ENCODE data around the gene PPP1R3E. TPM values are rescaled to one million over a fixed set of nuclear protein-coding genes. Genes with fewer than 3 reads are reported as not detected.

PPP1R3E gene
- total and polyA plus RNA-seq, 2 donors (not counting 1 experiment from before 2014, with no cell fraction given): 2.6 to 6.0 TPM

DNA sequence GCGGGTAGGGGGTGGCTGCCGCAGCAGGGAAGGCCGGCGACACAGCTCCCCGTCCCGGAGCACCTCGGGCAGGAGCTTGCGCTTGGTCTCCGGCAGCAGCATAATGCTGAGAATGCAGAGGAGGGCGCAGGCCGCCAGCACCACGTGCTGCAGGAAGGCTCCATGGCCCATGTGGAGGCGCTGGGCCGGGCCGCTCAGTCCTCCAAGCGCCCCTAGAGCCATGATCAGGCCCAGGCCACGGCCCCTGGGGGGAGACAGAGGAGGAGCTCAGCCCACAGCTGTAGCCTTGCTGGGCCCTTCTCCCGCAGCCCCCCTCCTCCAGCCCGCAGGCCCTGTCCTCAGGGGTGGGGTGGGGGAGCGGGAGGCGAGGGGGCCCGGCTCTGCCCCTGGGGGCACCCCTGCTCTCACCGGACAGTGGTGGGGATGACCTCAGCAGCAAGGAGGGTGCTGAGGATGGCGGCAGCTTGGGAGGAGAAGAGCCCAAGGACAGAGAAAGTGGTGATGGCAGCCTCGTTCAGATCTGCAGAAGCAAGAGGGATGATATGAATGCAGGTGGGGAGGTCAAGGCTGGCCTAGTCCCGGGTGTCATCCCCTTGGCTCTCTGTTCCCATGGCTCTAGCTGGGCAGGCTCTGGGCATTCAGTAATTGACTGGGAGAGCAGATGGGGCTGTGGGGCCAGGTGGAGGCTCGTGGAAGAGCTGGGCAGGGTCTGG, 44.2 kb upstream of the PPP1R3E start:
- H3K36me3 ChIP-seq (ENCODE audit: control insufficient read depth, insufficient read depth, low read length): no peaks in the 10 kb centered on the region
- H3K79me2 ChIP-seq (ENCODE audit: control insufficient read depth, insufficient read depth, low read length): no peaks in the 10 kb centered on the region
- no peak overlapping the region for H3K9ac ChIP-seq (ENCODE audit: insufficient read depth, low read length)
- H3K4me1 ChIP-seq (ENCODE audit: control insufficient read depth, extremely low read depth, insufficient read depth, low read length): no peaks in the 10 kb centered on the region
- no peak overlapping the region for H3K4me3 ChIP-seq (replicated peaks in 1 of 4; ENCODE audit: control extremely low read depth in 1 of 4, insufficient read depth in 1 of 4, low read depth in 3 of 4, low read length in 4 of 4)
- H3K27ac ChIP-seq (ENCODE audit: insufficient read depth, low read length): no peak overlapping the region
- no peaks in the 10 kb centered on the region for H3K9me3 ChIP-seq (ENCODE audit: control insufficient read depth, insufficient read depth, low read depth, low read length)
- no peak for TF ChIP-seq EZH2 (IDR thresholded peaks at IDR 0.05; ENCODE audit: low read length, missing control alignments)
- TF ChIP-seq, protein P1, sequence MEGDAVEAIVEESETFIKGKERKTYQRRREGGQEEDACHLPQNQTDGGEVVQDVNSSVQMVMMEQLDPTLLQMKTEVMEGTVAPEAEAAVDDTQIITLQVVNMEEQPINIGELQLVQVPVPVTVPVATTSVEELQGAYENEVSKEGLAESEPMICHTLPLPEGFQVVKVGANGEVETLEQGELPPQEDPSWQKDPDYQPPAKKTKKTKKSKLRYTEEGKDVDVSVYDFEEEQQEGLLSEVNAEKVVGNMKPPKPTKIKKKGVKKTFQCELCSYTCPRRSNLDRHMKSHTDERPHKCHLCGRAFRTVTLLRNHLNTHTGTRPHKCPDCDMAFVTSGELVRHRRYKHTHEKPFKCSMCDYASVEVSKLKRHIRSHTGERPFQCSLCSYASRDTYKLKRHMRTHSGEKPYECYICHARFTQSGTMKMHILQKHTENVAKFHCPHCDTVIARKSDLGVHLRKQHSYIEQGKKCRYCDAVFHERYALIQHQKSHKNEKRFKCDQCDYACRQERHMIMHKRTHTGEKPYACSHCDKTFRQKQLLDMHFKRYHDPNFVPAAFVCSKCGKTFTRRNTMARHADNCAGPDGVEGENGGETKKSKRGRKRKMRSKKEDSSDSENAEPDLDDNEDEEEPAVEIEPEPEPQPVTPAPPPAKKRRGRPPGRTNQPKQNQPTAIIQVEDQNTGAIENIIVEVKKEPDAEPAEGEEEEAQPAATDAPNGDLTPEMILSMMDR (conservative IDR thresholded peaks at IDR 0.05 in 1 of 2, IDR thresholded peaks at IDR 0.05 in 1 of 2; ENCODE audit: low read depth in 1 of 2, low read length in 2 of 2): no peak
- H3K27me3 ChIP-seq (ENCODE audit: control insufficient read depth, insufficient read depth, low read length): peaks cover 2% of the 10 kb centered on the region
- no peaks in the 10 kb centered on the region for H4K20me1 ChIP-seq (ENCODE audit: control insufficient read depth, extremely low read depth, insufficient read depth, low read length)
- H2AFZ ChIP-seq (ENCODE audit: low read length): no peak overlapping the region
- H3K4me2 ChIP-seq (ENCODE audit: extremely low read depth, insufficient read depth, low read length): no peak overlapping the region
- no peak for DNase-seq (ENCODE audit: low read depth in 2 of 2)

DNA sequence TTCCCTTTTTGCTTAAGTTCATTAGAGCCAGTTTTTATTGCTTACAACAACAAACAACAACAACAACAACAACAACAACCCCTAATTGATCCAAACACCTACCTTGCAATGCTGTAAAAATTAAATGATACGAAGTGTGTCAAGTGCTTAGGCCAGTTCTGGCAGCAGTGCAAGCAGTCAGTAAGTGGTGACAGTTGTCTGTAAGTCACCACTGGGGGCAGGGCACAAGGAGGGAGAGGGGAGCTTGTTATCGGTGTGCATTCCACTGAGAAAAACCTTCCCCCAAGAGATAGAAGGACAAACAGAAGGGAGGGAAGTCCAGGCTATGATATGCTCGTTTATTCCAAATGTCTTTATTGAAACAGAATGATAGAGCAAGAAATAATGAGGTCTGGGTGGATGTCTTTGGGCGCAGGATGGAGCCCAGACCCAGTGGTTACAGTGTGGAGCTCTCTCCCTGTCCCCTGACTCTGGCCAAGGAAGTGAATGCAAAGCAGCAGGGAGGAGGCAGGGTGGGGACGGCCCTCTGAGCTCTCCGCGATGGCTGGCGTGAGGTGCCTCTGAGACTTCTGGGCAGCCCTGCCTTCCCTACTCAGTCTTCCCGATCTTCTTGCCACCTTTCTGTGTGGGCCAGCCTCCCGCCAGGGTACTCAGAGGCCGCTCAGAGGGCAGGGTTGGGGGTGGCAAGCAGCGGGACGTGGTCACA, 43.5 kb upstream of the PPP1R3E start:
- H3K9me3 ChIP-seq (ENCODE audit: control insufficient read depth, insufficient read depth, low read depth, low read length): no peaks in the 10 kb centered on the region
- no peaks in the 10 kb centered on the region for H3K36me3 ChIP-seq (ENCODE audit: control insufficient read depth, insufficient read depth, low read length)
- H3K4me2 ChIP-seq (ENCODE audit: extremely low read depth, insufficient read depth, low read length): no peak overlapping the region
- H4K20me1 ChIP-seq (ENCODE audit: control insufficient read depth, extremely low read depth, insufficient read depth, low read length): no peaks in the 10 kb centered on the region
- no peaks in the 10 kb centered on the region for H3K4me1 ChIP-seq (ENCODE audit: control insufficient read depth, extremely low read depth, insufficient read depth, low read length)
- no peak overlapping the region for H3K4me3 ChIP-seq (replicated peaks in 1 of 4; ENCODE audit: control extremely low read depth in 1 of 4, insufficient read depth in 1 of 4, low read depth in 3 of 4, low read length in 4 of 4)
- H3K79me2 ChIP-seq (ENCODE audit: control insufficient read depth, insufficient read depth, low read length): no peaks in the 10 kb centered on the region
- TF ChIP-seq EZH2 (IDR thresholded peaks at IDR 0.05; ENCODE audit: low read length, missing control alignments): no peak
- TF ChIP-seq, protein P1 (conservative IDR thresholded peaks at IDR 0.05 in 1 of 2, IDR thresholded peaks at IDR 0.05 in 1 of 2; ENCODE audit: low read depth in 1 of 2, low read length in 2 of 2): no peak
- H3K27ac ChIP-seq (ENCODE audit: insufficient read depth, low read length): no peak overlapping the region
- no peak overlapping the region for H2AFZ ChIP-seq (ENCODE audit: low read length)
- H3K9ac ChIP-seq (ENCODE audit: insufficient read depth, low read length): no peak overlapping the region
- H3K27me3 ChIP-seq (ENCODE audit: control insufficient read depth, insufficient read depth, low read length): no peaks in the 10 kb centered on the region
- DNase-seq (ENCODE audit: low read depth in 2 of 2): no peak

DNA sequence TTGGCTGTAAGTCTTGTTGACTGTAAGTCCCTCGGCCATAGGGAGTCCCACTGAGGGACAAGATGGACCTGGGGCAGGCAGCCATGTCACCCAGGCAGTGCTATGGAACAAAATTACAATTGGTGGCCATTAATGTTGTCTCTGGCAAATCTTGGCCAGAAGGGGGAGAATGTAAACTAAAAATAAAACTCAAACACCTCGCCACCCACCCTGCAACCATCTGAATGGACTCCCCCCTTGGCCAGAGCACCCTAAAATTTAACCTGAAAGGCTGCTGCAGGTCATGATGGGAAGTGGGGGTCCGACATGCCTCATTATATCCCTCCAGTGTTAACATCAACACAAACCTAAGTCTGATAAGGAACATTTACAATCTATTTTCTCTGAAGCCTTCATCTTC, 41.8 kb upstream of the PPP1R3E start:
- Histone ChIP-seq H3K4me3 (replicated peaks in 1 of 4; ENCODE audit: control extremely low read depth in 1 of 4, insufficient read depth in 1 of 4, low read depth in 3 of 4, low read length in 4 of 4) (no peak overlapping the region), H4K20me1 (ENCODE audit: control insufficient read depth, extremely low read depth, insufficient read depth, low read length) (no peaks in the 10 kb centered on the region), H3K27me3 (ENCODE audit: control insufficient read depth, insufficient read depth, low read length) (no peaks in the 10 kb centered on the region), H3K4me2 (ENCODE audit: extremely low read depth, insufficient read depth, low read length) (no peak overlapping the region), H3K4me1 (ENCODE audit: control insufficient read depth, extremely low read depth, insufficient read depth, low read length) (no peaks in the 10 kb centered on the region), H3K79me2 (ENCODE audit: control insufficient read depth, insufficient read depth, low read length) (no peaks in the 10 kb centered on the region), H3K9me3 (ENCODE audit: control insufficient read depth, insufficient read depth, low read depth, low read length) (no peaks in the 10 kb centered on the region), H3K36me3 (ENCODE audit: control insufficient read depth, insufficient read depth, low read length) (no peaks in the 10 kb centered on the region), H2AFZ (ENCODE audit: low read length) (no peak overlapping the region), H3K9ac (ENCODE audit: insufficient read depth, low read length) (no peak overlapping the region), H3K27ac (ENCODE audit: insufficient read depth, low read length) (no peak overlapping the region)
- TF ChIP-seq EZH2 (IDR thresholded peaks at IDR 0.05; ENCODE audit: low read length, missing control alignments): no peak
- TF ChIP-seq, protein P1 (conservative IDR thresholded peaks at IDR 0.05 in 1 of 2, IDR thresholded peaks at IDR 0.05 in 1 of 2; ENCODE audit: low read depth in 1 of 2, low read length in 2 of 2): peak in 1 of 2 donors; percentile 13
- DNase-seq (ENCODE audit: low read depth in 2 of 2): no peak

Data from fibroblast of lung (primary cell).